ENCODE measurements around the gene MSL2. TPM values are rescaled to one million over a fixed set of nuclear protein-coding genes. Genes with fewer than 3 reads are reported as not detected.
"Not testable (repeated sequence)": the region's sequence is repeated elsewhere in the genome, so short reads cannot be mapped to it uniquely, and the experiment has no call there.

MSL2 gene
- total and polyA plus RNA-seq, 10 donors, result 12.0 to 89.3 (median 56.3) TPM

- peaks cover 0 to 9% (median 0%) of the 10 kb centered on the region in 7 donors for H3K27me3 ChIP-seq (replicated peaks in 1 of 7)
- no peak overlapping the region for H3K4me3 ChIP-seq
- H3K4me1 ChIP-seq, result no peaks in the 10 kb centered on the region
These were observed 15.4 kb upstream of the MSL2 start for GRCh38 chr3:136211547-136211946.

DNA sequence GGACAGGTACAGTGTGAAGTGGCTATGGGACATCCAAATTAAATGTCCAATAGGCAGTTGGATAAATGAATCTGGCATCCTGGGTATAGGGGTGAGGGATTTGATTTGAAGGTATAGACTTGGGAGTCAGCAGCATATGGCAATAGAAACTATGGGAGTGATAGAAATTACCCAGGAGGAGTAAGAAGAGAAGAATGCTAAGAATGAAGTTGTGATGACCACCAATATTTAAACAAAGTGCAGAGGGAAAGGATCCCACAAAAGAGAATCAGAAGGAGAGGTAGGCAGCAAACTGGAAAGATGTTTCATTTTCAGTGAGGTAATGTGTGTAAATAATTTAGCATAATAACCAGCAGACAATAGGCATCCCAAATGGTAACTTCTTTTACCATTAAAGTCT lies 13.8 kb upstream of the MSL2 start:
- Histone ChIP-seq H3K27me3 (replicated peaks in 1 of 7) (peaks cover 0 to 9% (median 0%) of the 10 kb centered on the region in 7 donors), H3K4me3 (no peak overlapping the region), H3K36me3 (no peaks in the 10 kb centered on the region), H3K9me3 (no peaks in the 10 kb centered on the region), H3K27ac (no peak overlapping the region), H3K4me1 (no peaks in the 10 kb centered on the region)
- no peak for DNase-seq
- intact Hi-C loops (cut with DNase I; ENCODE audit: low total_unique reads), result no loop called here
- TF ChIP-seq POLR2A (IDR thresholded peaks at IDR 0.05) (no peak), CTCF (IDR thresholded peaks at IDR 0.05 in 8 of 11, conservative IDR thresholded peaks at IDR 0.05 in 3 of 11) (no peak), POLR2AphosphoS5 (IDR thresholded peaks at IDR 0.05) (no peak)

More at GRCh38 chr3:136211547-136211946, 15.4 kb upstream of the MSL2 start:
- no peak for DNase-seq
- H3K36me3 ChIP-seq, result no peaks in the 10 kb centered on the region
- WGBS, 5 donors, result 74 to 91% (median 77%) methylated on average over 2 of the region's 2 CpGs
- intact Hi-C loops (cut with DNase I; ENCODE audit: low total_unique reads), result no loop called here
- TF ChIP-seq CTCF (IDR thresholded peaks at IDR 0.05 in 8 of 11, conservative IDR thresholded peaks at IDR 0.05 in 3 of 11) (no peak), POLR2A (IDR thresholded peaks at IDR 0.05) (no peak), POLR2AphosphoS5 (IDR thresholded peaks at IDR 0.05) (no peak)
- no peaks in the 10 kb centered on the region for H3K9me3 ChIP-seq
- no peak overlapping the region for H3K27ac ChIP-seq

- no peaks in the 10 kb centered on the region for H3K4me1 ChIP-seq
- H3K4me3 ChIP-seq, result no peak overlapping the region
- 76 to 86% (median 84%) methylated on average over 4 of the region's 4 CpGs for WGBS, 5 donors
- H3K9me3 ChIP-seq, result no peaks in the 10 kb centered on the region
- peaks cover 0 to 9% (median 0%) of the 10 kb centered on the region in 7 donors for H3K27me3 ChIP-seq (replicated peaks in 1 of 7)
- no peak for TF ChIP-seq POLR2A (IDR thresholded peaks at IDR 0.05)
- TF ChIP-seq CTCF (IDR thresholded peaks at IDR 0.05 in 8 of 11, conservative IDR thresholded peaks at IDR 0.05 in 3 of 11), result no peak
- TF ChIP-seq POLR2AphosphoS5 (IDR thresholded peaks at IDR 0.05), result no peak
- no peaks in the 10 kb centered on the region for H3K36me3 ChIP-seq
- H3K27ac ChIP-seq, result no peak overlapping the region
- intact Hi-C loops (cut with DNase I; ENCODE audit: low total_unique reads), result no loop called here
- no peak for DNase-seq
These were observed 11.5 kb upstream of the MSL2 start for GRCh38 chr3:136207489-136208115.

GRCh38 chr3:136199219-136199618 lies 3.1 kb upstream of the MSL2 start:
- not testable (repeated sequence) for H3K27ac ChIP-seq; H3K4me3 ChIP-seq; H3K36me3 ChIP-seq; DNase-seq; H3K9me3 ChIP-seq; H3K27me3 ChIP-seq (replicated peaks in 1 of 7)
- H3K4me1 ChIP-seq, result peaks cover 10 to 21% (median 14%) of the 10 kb centered on the region in 6 donors
- WGBS, 5 donors, result 93 to 99% (median 96%) methylated on average over 5 of the region's 5 CpGs
- intact Hi-C loops (cut with DNase I; ENCODE audit: low total_unique reads), result loop anchor here (10.0 kb wide), 2 partner anchors 46 to 556 kb away; partner anchors contain the start of gene STAG1

DNA sequence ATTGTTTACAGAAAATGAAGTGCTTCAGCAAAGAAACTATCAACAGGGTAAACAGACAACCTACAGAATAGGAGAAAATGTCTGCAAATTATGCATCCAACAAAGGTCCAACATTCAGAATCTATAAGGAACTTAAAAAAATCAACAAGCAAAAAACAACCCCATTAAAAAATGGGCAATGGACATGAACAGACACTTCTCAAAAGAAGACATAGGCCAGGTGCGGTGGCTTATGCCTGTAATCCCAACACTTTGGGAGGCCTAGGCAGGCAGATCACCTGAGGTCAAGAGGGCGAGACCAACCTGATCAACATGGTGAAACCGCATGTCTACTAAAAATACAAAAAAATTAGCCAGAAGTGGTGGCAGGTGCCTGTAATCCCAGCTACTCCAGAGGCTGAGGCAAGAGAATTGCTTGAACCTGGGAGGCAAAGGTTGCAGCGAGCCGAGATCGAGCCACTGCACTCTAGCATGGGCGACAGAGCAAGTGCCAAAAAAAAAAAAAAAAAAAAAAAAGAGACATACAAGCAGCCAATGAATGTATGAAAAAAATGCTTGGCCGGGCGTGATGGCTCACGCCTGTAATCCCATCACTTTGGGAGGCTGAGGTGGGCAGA lies 2.4 kb upstream of the MSL2 start:
- H3K36me3 ChIP-seq; DNase-seq; H3K4me3 ChIP-seq; H3K27me3 ChIP-seq (replicated peaks in 1 of 7); H3K9me3 ChIP-seq: not testable (repeated sequence)
- Histone ChIP-seq H3K4me1 (peaks cover 10 to 27% (median 14%) of the 10 kb centered on the region in 6 donors), H3K27ac (peak overlapping the region in 5 of 8 donors; percentile 100)
- intact Hi-C loops (cut with DNase I; ENCODE audit: low total_unique reads), result loop anchor here (10.0 kb wide), 2 partner anchors 46 to 556 kb away; partner anchors contain the start of gene STAG1
- WGBS, 5 donors, result 94 to 98% (median 98%) methylated on average over 10 of the region's 10 CpGs
